GM20431 (cell line): ENCODE data around the gene PAEP.

Source experiments
- in situ Hi-C: fragments of 300-500 bp; cut with MseI, MboI; formaldehyde crosslinking; loops from one replicate; pipeline ENCODE4 v1.15.0; 2020; ENCODE audit warnings: low sequenced_read_pairs; ENCODE audit not compliant: unreplicated experiment

Gene PAEP

GRCh38 chr9:135611875-135612209 is 50.3 kb downstream of the PAEP start:
- in situ Hi-C loops: no loop called here

GRCh38 chr9:135612437-135612836 is 50.9 kb downstream of the PAEP start:
- in situ Hi-C loops: no loop called here

- in situ Hi-C loops: no loop called here
Measured at GRCh38 chr9:135612981-135613910, 51.7 kb downstream of the PAEP start.

- in situ Hi-C loops: no loop called here
Measured at GRCh38 chr9:135613946-135614805, 52.6 kb downstream of the PAEP start.

- in situ Hi-C loops: no loop called here
Measured at GRCh38 chr9:135614821-135615665, 53.5 kb downstream of the PAEP start.

- in situ Hi-C loops: no loop called here
Measured at GRCh38 chr9:135615666-135616618, 54.4 kb downstream of the PAEP start.
